ENCODE results near the gene FHL2. TPM values are rescaled to one million over a fixed set of nuclear protein-coding genes. Genes with fewer than 3 reads are reported as not detected.

FHL2 gene
- total RNA-seq, 2 donors from 2014 or later: 11.1 to 11.4 TPM

- no peak overlapping the region for H3K9ac ChIP-seq (ENCODE audit: extremely low read depth, low read length, poor library complexity, severe bottlenecking)
- H3K27me3 ChIP-seq (ENCODE audit: control insufficient read depth, insufficient read depth, low read length, poor library complexity, severe bottlenecking): no peaks in the 10 kb centered on the region
- Mint-ChIP-seq H3K27ac (no peak overlapping the region), H3K9me3 (no peaks in the 10 kb centered on the region), H3K36me3 (ENCODE audit: low read depth) (no peaks in the 10 kb centered on the region), H3K4me1 (peaks cover 9% of the 10 kb centered on the region), H3K4me3 (no peak overlapping the region), H3K27me3 (ENCODE audit: insufficient read depth) (peaks cover 2% of the 10 kb centered on the region)
- no peak overlapping the region for H3K4me3 ChIP-seq (ENCODE audit: low read length)
- WGBS, 2 experiments (ENCODE audit: insufficient coverage in 1 of 2, insufficient read length in 1 of 2): 90 to 94% methylated on average over 5 of the region's 5 CpGs
- no peaks in the 10 kb centered on the region for H3K36me3 ChIP-seq (ENCODE audit: control insufficient read depth, insufficient read depth, low read length)
- no peaks in the 10 kb centered on the region for H3K9me3 ChIP-seq (ENCODE audit: control insufficient read depth, low read length)
- no peaks in the 10 kb centered on the region for H3K4me1 ChIP-seq (ENCODE audit: control insufficient read depth, insufficient read depth, low read length)
- H3K27ac ChIP-seq (ENCODE audit: low read depth, low read length): no peak overlapping the region
- DNase-seq: no peak
- TF ChIP-seq CTCF (conservative IDR thresholded peaks at IDR 0.05): no peak
Measured at GRCh38 chr2:105406221-105406620, 7.4 kb upstream of the FHL2 start.

- no peak overlapping the region for H3K9ac ChIP-seq (ENCODE audit: extremely low read depth, low read length, poor library complexity, severe bottlenecking)
Measured at GRCh38 chr2:105405291-105405690, 6.4 kb upstream of the FHL2 start.

GRCh38 chr2:105404736-105405135 lies 5.9 kb upstream of the FHL2 start:
- WGBS, 2 experiments (ENCODE audit: insufficient coverage in 1 of 2, insufficient read length in 1 of 2): 92% methylated on average over 3 of the region's 3 CpGs; no CpG with 5 or more reads in 1 of the 2 experiments
- H3K4me1 Mint-ChIP-seq: peaks cover 9% of the 10 kb centered on the region
- H3K4me1 ChIP-seq (ENCODE audit: control insufficient read depth, insufficient read depth, low read length): no peaks in the 10 kb centered on the region
- no peaks in the 10 kb centered on the region for H3K36me3 Mint-ChIP-seq (ENCODE audit: low read depth)
- no peak for DNase-seq
- peaks cover 6% of the 10 kb centered on the region for H3K27me3 ChIP-seq (ENCODE audit: control insufficient read depth, insufficient read depth, low read length, poor library complexity, severe bottlenecking)
- no peak for TF ChIP-seq CTCF (conservative IDR thresholded peaks at IDR 0.05)
- no peak overlapping the region for H3K27ac Mint-ChIP-seq
- H3K4me3 Mint-ChIP-seq: no peak overlapping the region
- H3K9me3 ChIP-seq (ENCODE audit: control insufficient read depth, low read length): no peaks in the 10 kb centered on the region
- no peak overlapping the region for H3K4me3 ChIP-seq (ENCODE audit: low read length)
- no peaks in the 10 kb centered on the region for H3K36me3 ChIP-seq (ENCODE audit: control insufficient read depth, insufficient read depth, low read length)
- H3K27ac ChIP-seq (ENCODE audit: low read depth, low read length): no peak overlapping the region
- H3K9ac ChIP-seq (ENCODE audit: extremely low read depth, low read length, poor library complexity, severe bottlenecking): no peak overlapping the region
- H3K27me3 Mint-ChIP-seq (ENCODE audit: insufficient read depth): peaks cover 9% of the 10 kb centered on the region
- peaks cover 2% of the 10 kb centered on the region for H3K9me3 Mint-ChIP-seq

More at GRCh38 chr2:105405291-105405690, 6.4 kb upstream of the FHL2 start:
- DNase-seq: no peak
- 92 to 94% methylated on average over 4 of the region's 4 CpGs for WGBS, 2 experiments (ENCODE audit: insufficient coverage in 1 of 2, insufficient read length in 1 of 2)
- peaks cover 9% of the 10 kb centered on the region for H3K4me1 Mint-ChIP-seq
- H3K36me3 Mint-ChIP-seq (ENCODE audit: low read depth): no peaks in the 10 kb centered on the region
- H3K9me3 Mint-ChIP-seq: no peaks in the 10 kb centered on the region
- TF ChIP-seq CTCF (conservative IDR thresholded peaks at IDR 0.05): no peak
- Histone ChIP-seq H3K27ac (ENCODE audit: low read depth, low read length) (no peak overlapping the region), H3K27me3 (ENCODE audit: control insufficient read depth, insufficient read depth, low read length, poor library complexity, severe bottlenecking) (peaks cover under 1% of the 10 kb centered on the region), H3K9me3 (ENCODE audit: control insufficient read depth, low read length) (no peaks in the 10 kb centered on the region), H3K36me3 (ENCODE audit: control insufficient read depth, insufficient read depth, low read length) (no peaks in the 10 kb centered on the region), H3K4me3 (ENCODE audit: low read length) (no peak overlapping the region), H3K4me1 (ENCODE audit: control insufficient read depth, insufficient read depth, low read length) (no peaks in the 10 kb centered on the region)
- no peak overlapping the region for H3K4me3 Mint-ChIP-seq
- peaks cover 4% of the 10 kb centered on the region for H3K27me3 Mint-ChIP-seq (ENCODE audit: insufficient read depth)
- H3K27ac Mint-ChIP-seq: no peak overlapping the region
